Measurements from ENCODE around the gene KDM3A.

The KDM3A gene

DNA sequence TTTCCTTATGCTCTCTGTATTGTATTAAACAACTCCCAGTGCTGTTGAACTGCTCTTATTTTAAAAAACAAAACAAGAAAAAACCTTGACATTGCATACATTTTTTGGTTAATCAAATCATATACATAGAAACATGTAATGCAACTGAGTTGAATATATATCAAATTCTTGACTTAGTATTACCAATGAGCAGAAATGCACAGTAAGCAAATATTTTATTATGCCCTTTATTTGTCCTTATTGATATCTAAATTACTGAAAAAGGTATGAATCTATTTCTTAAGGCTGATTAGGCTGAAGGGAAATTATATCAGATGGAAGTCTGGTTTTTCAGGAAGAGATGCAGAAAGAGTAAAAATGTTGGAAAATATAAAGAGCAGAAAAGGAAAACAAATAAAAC is 6.9 kb upstream of the KDM3A start:
- H3K36me3 ChIP-seq (ENCODE audit: control insufficient read depth in 1 of 2, insufficient read depth in 2 of 2, low read length in 2 of 2) = no peaks in the 10 kb centered on the region
- no peak overlapping the region for H3K27ac ChIP-seq (ENCODE audit: low read depth, low read length)
- no peaks in the 10 kb centered on the region for H3K27me3 ChIP-seq (ENCODE audit: control insufficient read depth in 1 of 2, insufficient read depth in 2 of 2, low read length in 2 of 2)
- no peak overlapping the region for H3K9ac ChIP-seq (ENCODE audit: low read depth in 1 of 2, low read length in 2 of 2)
- peaks cover 0 to 3% of the 10 kb centered on the region in 2 donors for H3K9me3 ChIP-seq (ENCODE audit: control insufficient read depth in 1 of 2, low read length in 2 of 2)
- H3K4me1 ChIP-seq (ENCODE audit: control insufficient read depth in 1 of 2, insufficient read depth in 2 of 2, low read length in 2 of 2) = no peaks in the 10 kb centered on the region
- no peak overlapping the region for H3K4me3 ChIP-seq (ENCODE audit: low read depth in 1 of 2, low read length in 2 of 2)

DNA sequence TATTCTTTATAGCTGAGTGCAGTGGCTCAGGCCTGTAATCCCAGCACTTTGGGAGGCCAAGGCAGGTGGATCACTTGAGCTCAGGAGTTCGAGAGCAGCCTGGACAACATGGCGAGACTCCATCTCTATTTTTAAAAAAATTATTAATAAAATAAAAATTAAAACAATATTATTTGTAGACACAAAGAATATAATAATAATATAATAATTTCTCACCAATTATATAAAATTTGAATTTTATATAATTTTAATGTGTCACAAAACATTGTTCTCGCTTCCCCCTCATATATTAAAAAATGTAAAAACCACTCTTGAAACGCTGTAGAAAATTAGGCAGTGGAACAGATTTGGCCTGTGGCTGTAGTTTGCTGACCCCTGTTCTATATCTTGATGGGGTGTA is 5.6 kb upstream of the KDM3A start:
- H3K27ac ChIP-seq (ENCODE audit: low read depth, low read length) = no peak overlapping the region
- H3K4me3 ChIP-seq (ENCODE audit: low read depth in 1 of 2, low read length in 2 of 2) = no peak overlapping the region
- no peak overlapping the region for H3K9ac ChIP-seq (ENCODE audit: low read depth in 1 of 2, low read length in 2 of 2)
- H3K27me3 ChIP-seq (ENCODE audit: control insufficient read depth in 1 of 2, insufficient read depth in 2 of 2, low read length in 2 of 2) = no peaks in the 10 kb centered on the region
- H3K4me1 ChIP-seq (ENCODE audit: control insufficient read depth in 1 of 2, insufficient read depth in 2 of 2, low read length in 2 of 2) = peaks cover 0 to 1% of the 10 kb centered on the region in 2 donors
- H3K9me3 ChIP-seq (ENCODE audit: control insufficient read depth in 1 of 2, low read length in 2 of 2) = peaks cover 8 to 11% of the 10 kb centered on the region in 2 donors
- H3K36me3 ChIP-seq (ENCODE audit: control insufficient read depth in 1 of 2, insufficient read depth in 2 of 2, low read length in 2 of 2) = no peaks in the 10 kb centered on the region

DNA sequence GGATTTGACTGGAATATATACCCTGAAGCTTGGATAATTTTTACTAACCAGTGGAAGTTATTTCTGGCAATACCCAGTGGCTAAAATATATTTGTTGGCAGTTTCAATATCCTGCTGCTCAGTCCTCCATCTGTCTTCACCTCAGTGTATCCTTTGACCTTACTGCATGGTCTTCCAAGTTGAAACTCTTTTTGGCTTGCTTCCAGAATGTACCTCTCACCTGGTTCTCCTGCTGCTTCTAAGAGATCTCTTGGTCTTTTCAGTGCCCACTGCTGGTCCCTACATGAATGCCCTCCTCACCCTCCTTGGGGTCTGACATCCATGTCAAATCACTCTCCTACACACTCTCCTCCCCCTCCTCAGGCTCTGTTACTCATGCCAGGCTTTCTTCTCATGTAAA is 4.8 kb upstream of the KDM3A start:
- H3K36me3 ChIP-seq (ENCODE audit: control insufficient read depth in 1 of 2, insufficient read depth in 2 of 2, low read length in 2 of 2) = no peaks in the 10 kb centered on the region
- no peak overlapping the region for H3K4me3 ChIP-seq (ENCODE audit: low read depth in 1 of 2, low read length in 2 of 2)
- H3K27me3 ChIP-seq (ENCODE audit: control insufficient read depth in 1 of 2, insufficient read depth in 2 of 2, low read length in 2 of 2) = no peaks in the 10 kb centered on the region
- no peak overlapping the region for H3K9ac ChIP-seq (ENCODE audit: low read depth in 1 of 2, low read length in 2 of 2)
- H3K9me3 ChIP-seq (ENCODE audit: control insufficient read depth in 1 of 2, low read length in 2 of 2) = peaks cover 8 to 11% of the 10 kb centered on the region in 2 donors
- peaks cover 0 to 3% of the 10 kb centered on the region in 2 donors for H3K4me1 ChIP-seq (ENCODE audit: control insufficient read depth in 1 of 2, insufficient read depth in 2 of 2, low read length in 2 of 2)
- no peak overlapping the region for H3K27ac ChIP-seq (ENCODE audit: low read depth, low read length)

DNA sequence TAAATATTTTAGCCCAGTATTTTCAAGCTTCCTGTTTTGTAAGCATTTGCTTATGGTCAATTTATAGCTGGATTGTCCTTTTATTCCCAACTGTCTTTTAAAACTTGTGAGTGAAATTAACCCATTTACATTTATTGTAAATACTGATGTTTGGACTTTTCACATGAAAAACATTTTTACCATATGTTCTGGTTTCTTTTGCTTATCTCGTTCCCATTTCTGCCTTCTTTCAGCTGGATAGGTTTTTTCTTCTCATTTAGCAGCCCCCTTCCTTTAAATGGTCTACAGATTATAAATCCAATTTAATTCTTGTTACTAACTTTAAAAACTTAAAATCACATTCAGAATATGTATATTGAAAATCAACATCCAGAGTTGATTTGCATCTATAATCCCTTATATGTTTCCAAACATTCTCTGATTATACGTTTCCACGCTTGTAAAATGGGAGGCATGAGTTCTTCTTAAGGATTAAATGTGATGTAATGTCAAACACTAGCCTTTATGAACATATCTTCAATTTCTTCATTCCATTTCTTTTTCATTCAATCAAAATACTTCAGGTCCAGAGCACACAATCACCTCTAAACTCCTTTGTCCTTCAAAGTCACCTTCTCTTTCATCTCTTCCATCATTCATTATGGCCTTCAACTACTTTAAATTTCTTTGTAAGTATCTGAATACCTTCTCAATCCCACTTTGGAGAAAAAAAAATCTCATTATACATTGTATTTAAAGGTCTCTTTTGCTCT is 1.1 kb upstream of the KDM3A start:
- Histone ChIP-seq H3K9me3 (ENCODE audit: control insufficient read depth in 1 of 2, low read length in 2 of 2) (peaks cover 8 to 11% of the 10 kb centered on the region in 2 donors), H3K4me3 (ENCODE audit: low read depth in 1 of 2, low read length in 2 of 2) (peak overlapping the region; percentile 71 to 91), H3K4me1 (ENCODE audit: control insufficient read depth in 1 of 2, insufficient read depth in 2 of 2, low read length in 2 of 2) (peaks cover 21 to 23% of the 10 kb centered on the region in 2 donors), H3K36me3 (ENCODE audit: control insufficient read depth in 1 of 2, insufficient read depth in 2 of 2, low read length in 2 of 2) (peaks cover 0 to 5% of the 10 kb centered on the region in 2 donors), H3K27ac (ENCODE audit: low read depth, low read length) (peak overlapping the region; percentile 98), H3K9ac (ENCODE audit: low read depth in 1 of 2, low read length in 2 of 2) (no peak overlapping the region), H3K27me3 (ENCODE audit: control insufficient read depth in 1 of 2, insufficient read depth in 2 of 2, low read length in 2 of 2) (no peaks in the 10 kb centered on the region)

DNA sequence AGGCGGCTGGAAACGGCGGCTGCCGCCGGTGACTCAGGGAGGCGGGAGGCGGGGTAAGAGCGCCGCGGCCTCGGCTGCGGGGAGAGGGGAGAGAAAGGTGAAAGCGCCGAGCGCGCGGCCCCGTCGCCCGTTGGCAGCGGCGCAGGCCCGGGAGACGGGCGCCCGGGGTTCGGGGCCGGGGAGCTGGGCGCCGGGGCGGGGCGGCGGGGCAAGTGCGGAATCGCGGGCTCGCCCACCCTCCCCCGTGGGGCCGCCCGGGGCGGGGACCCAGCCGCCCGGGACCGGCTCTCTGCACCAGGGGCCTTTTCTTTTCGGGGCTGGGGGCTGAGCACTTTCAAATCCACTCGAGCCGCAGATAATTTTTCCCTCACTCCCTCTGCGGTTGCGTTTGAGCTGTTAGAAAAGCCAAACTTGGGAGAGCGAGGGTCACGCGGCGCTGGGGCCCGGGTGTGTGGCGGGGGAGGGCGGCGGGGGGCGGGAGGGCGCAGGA is 266 bp downstream of the KDM3A start:
- Histone ChIP-seq H3K27me3 (ENCODE audit: control insufficient read depth in 1 of 2, insufficient read depth in 2 of 2, low read length in 2 of 2) (no peaks in the 10 kb centered on the region), H3K27ac (ENCODE audit: low read depth, low read length) (peak overlapping the region; percentile 84), H3K36me3 (ENCODE audit: control insufficient read depth in 1 of 2, insufficient read depth in 2 of 2, low read length in 2 of 2) (peaks cover 0 to 10% of the 10 kb centered on the region in 2 donors), H3K4me1 (ENCODE audit: control insufficient read depth in 1 of 2, insufficient read depth in 2 of 2, low read length in 2 of 2) (peaks cover 23 to 26% of the 10 kb centered on the region in 2 donors), H3K9me3 (ENCODE audit: control insufficient read depth in 1 of 2, low read length in 2 of 2) (peaks cover 8 to 11% of the 10 kb centered on the region in 2 donors), H3K4me3 (ENCODE audit: low read depth in 1 of 2, low read length in 2 of 2) (peak overlapping the region; percentile 71 to 91), H3K9ac (ENCODE audit: low read depth in 1 of 2, low read length in 2 of 2) (no peak overlapping the region)

DNA sequence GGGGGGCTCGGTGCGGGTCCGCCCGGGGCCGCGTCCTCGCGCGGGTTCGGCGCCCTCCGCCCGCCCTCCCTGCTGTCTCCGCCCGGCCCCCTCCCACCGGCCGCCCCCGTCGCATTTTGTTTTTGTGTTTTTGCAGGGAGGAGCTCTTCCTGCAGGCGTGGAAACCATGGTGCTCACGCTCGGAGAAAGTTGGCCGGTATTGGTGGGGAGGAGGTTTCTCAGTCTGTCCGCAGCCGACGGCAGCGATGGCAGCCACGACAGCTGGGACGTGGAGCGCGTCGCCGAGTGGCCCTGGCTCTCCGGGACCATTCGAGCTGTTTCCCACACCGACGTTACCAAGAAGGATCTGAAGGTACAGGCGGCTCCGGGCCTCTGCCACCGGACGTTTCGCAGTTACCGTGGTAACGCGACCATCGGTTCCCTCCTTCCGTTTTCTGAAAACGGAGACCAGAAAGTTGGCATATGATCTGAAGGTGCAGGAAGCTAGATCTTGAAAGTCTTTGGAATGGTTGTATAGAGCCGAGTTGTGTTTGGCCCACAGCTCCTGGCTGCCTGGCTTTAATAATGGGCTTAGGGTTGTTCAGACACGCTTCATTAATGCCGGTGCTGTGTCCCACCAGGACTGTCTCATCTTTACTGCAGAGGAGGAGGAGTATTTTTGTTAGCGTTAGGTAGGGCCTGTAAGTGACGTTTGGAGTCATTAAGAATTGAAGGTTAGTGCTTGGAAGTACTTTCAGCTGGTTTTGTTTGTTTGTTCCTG is 891 bp downstream of the KDM3A start:
- H3K27me3 ChIP-seq (ENCODE audit: control insufficient read depth in 1 of 2, insufficient read depth in 2 of 2, low read length in 2 of 2) = no peaks in the 10 kb centered on the region
- H3K36me3 ChIP-seq (ENCODE audit: control insufficient read depth in 1 of 2, insufficient read depth in 2 of 2, low read length in 2 of 2) = peaks cover 0 to 10% of the 10 kb centered on the region in 2 donors
- peak overlapping the region; percentile 84 to 92 for H3K9ac ChIP-seq (ENCODE audit: low read depth in 1 of 2, low read length in 2 of 2)
- peaks cover 8 to 11% of the 10 kb centered on the region in 2 donors for H3K9me3 ChIP-seq (ENCODE audit: control insufficient read depth in 1 of 2, low read length in 2 of 2)
- H3K4me1 ChIP-seq (ENCODE audit: control insufficient read depth in 1 of 2, insufficient read depth in 2 of 2, low read length in 2 of 2) = peaks cover 23 to 26% of the 10 kb centered on the region in 2 donors
- H3K27ac ChIP-seq (ENCODE audit: low read depth, low read length) = peak overlapping the region; percentile 81
- H3K4me3 ChIP-seq (ENCODE audit: low read depth in 1 of 2, low read length in 2 of 2) = peak overlapping the region; percentile 87 to 91

DNA sequence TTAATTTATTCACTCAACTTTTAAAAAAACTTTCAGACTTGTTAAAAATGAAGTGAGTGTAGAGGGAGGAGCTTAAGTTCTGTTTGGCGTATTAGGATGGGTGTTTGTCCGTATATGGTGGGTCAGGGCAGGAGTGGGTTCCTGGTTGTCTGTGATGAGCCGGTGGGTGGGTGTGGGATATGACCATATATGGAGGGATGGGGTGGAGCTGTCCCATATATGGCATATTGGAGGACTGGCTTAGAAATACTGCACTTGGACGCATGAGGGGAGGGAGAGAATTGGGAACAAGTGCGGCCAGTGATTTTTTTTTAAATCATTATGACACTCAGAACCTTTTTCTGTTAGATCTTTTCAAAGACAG is 1.5 kb downstream of the KDM3A start:
- peak overlapping the region; percentile 84 to 92 for H3K9ac ChIP-seq (ENCODE audit: low read depth in 1 of 2, low read length in 2 of 2)
- peaks cover 26 to 29% of the 10 kb centered on the region in 2 donors for H3K4me1 ChIP-seq (ENCODE audit: control insufficient read depth in 1 of 2, insufficient read depth in 2 of 2, low read length in 2 of 2)
- peaks cover 0 to 10% of the 10 kb centered on the region in 2 donors for H3K36me3 ChIP-seq (ENCODE audit: control insufficient read depth in 1 of 2, insufficient read depth in 2 of 2, low read length in 2 of 2)
- H3K9me3 ChIP-seq (ENCODE audit: control insufficient read depth in 1 of 2, low read length in 2 of 2) = peaks cover 8 to 11% of the 10 kb centered on the region in 2 donors
- H3K27ac ChIP-seq (ENCODE audit: low read depth, low read length) = peak overlapping the region; percentile 81
- peak overlapping the region; percentile 87 to 91 for H3K4me3 ChIP-seq (ENCODE audit: low read depth in 1 of 2, low read length in 2 of 2)
- no peaks in the 10 kb centered on the region for H3K27me3 ChIP-seq (ENCODE audit: control insufficient read depth in 1 of 2, insufficient read depth in 2 of 2, low read length in 2 of 2)

DNA sequence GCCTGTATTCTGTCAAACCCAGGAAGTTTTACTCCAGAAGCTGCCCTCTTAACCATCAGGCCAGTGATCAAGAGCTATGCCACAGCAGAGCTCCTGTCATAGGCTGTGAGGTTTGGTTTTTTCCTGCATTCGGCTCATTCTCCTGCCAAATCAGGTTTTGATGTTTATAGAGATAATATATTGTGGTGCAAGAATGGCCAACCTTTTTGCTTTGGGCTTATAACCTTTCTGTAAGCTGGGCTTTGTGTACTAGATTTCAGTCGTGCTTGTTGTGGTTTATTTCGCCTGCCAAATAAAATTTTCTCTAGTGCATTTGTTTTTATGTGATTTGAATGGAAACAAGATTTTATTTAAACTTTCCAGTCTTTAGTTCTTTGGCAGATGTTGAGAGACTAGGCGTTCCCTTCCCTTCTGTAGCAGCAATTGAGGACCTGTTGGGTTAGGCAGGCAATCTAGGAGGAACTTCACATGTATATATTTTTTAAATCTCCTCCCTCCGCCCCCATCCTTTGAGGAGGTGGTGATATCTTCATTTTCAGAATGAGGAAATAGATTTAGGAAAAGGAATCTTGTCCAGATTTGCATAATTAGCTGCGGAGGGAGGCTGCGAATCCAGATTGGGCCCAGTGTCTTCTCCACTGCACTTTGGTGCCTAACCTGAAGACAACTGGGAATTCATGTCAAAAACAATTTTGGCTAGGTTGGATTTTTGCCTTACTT is 2.6 kb downstream of the KDM3A start:
- Histone ChIP-seq H3K4me3 (ENCODE audit: low read depth in 1 of 2, low read length in 2 of 2) (peak overlapping the region; percentile 87 to 91), H3K4me1 (ENCODE audit: control insufficient read depth in 1 of 2, insufficient read depth in 2 of 2, low read length in 2 of 2) (peaks cover 33 to 38% of the 10 kb centered on the region in 2 donors), H3K27ac (ENCODE audit: low read depth, low read length) (no peak overlapping the region), H3K27me3 (ENCODE audit: control insufficient read depth in 1 of 2, insufficient read depth in 2 of 2, low read length in 2 of 2) (no peaks in the 10 kb centered on the region), H3K9me3 (ENCODE audit: control insufficient read depth in 1 of 2, low read length in 2 of 2) (peaks cover 5 to 11% of the 10 kb centered on the region in 2 donors), H3K9ac (ENCODE audit: low read depth in 1 of 2, low read length in 2 of 2) (peak overlapping the region in 1 of 2 donors; percentile 33), H3K36me3 (ENCODE audit: control insufficient read depth in 1 of 2, insufficient read depth in 2 of 2, low read length in 2 of 2) (peaks cover 0 to 10% of the 10 kb centered on the region in 2 donors)

DNA sequence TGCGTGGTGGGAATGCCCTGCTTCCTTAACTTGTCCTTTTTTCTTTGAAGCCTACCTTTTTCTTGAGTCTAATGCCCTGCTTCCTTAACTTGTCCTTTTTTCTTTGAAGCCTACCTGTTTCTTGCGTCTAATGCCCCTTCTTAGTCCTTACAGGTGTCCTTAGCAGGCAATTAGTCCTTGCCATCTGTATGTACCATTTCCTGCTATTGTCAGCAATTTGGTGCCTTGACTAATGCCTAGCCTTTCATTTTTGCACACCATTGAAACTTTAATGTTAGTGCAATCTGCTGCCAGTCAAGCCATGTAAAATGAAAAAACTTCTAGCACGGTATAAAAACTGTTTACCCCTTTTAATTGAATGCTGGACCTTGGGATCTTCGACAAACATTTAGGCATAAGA is 4.3 kb downstream of the KDM3A start:
- H3K4me1 ChIP-seq (ENCODE audit: control insufficient read depth in 1 of 2, insufficient read depth in 2 of 2, low read length in 2 of 2) = peaks cover 32 to 38% of the 10 kb centered on the region in 2 donors
- H3K4me3 ChIP-seq (ENCODE audit: low read depth in 1 of 2, low read length in 2 of 2) = no peak overlapping the region
- no peaks in the 10 kb centered on the region for H3K9me3 ChIP-seq (ENCODE audit: control insufficient read depth in 1 of 2, low read length in 2 of 2)
- H3K27me3 ChIP-seq (ENCODE audit: control insufficient read depth in 1 of 2, insufficient read depth in 2 of 2, low read length in 2 of 2) = no peaks in the 10 kb centered on the region
- H3K9ac ChIP-seq (ENCODE audit: low read depth in 1 of 2, low read length in 2 of 2) = no peak overlapping the region
- H3K36me3 ChIP-seq (ENCODE audit: control insufficient read depth in 1 of 2, insufficient read depth in 2 of 2, low read length in 2 of 2) = peaks cover 7 to 23% of the 10 kb centered on the region in 2 donors
- no peak overlapping the region for H3K27ac ChIP-seq (ENCODE audit: low read depth, low read length)
